Calu3 (cell line): ENCODE measurements around the gene LDLRAD3. TPM values are rescaled to one million over a fixed set of nuclear protein-coding genes. Genes with fewer than 3 reads are reported as not detected.
"Not testable (repeated sequence)": the region's sequence is repeated elsewhere in the genome, so short reads cannot be mapped to it uniquely, and the experiment has no call there.

ENCODE experiments used
- BruUV-seq: library from RNA; stranded (reverse); fragments of 400-500 nt; replicated peaks from 2 replicates; lab custom pipeline; 2021; lab: Mats Ljungman, UMichigan
- CTCF ChIA-PET: fragments of 300-600 bp; sonication (Branson Sonifier 250); formaldehyde crosslinking; loops from one replicate; lab custom pipeline; 2022; ENCODE audit warnings: antibody characterized with exemption; lab: Charles Lee
- DNase-seq: peaks from one replicate; pipeline ENCODE4 v3.0.0; 2022
- H3K27ac Mint-ChIP-seq: one replicate; pipeline ENCODE4 v1.8.0; 2022; ENCODE audit warnings: mixed read lengths; ENCODE audit not compliant: unreplicated experiment
- H3K27me3 Mint-ChIP-seq: one replicate; pipeline ENCODE4 v1.8.0; 2022; ENCODE audit warnings: mixed read lengths; ENCODE audit not compliant: unreplicated experiment
- H3K36me3 Mint-ChIP-seq: one replicate; pipeline ENCODE4 v1.8.0; 2022; ENCODE audit warnings: mild to moderate bottlenecking, moderate library complexity, mixed read lengths; ENCODE audit not compliant: insufficient read depth, unreplicated experiment
- H3K4me1 Mint-ChIP-seq: one replicate; pipeline ENCODE4 v1.8.0; 2022; ENCODE audit warnings: mild to moderate bottlenecking, low read depth, mixed read lengths; ENCODE audit not compliant: unreplicated experiment
- H3K4me3 Mint-ChIP-seq: one replicate; pipeline ENCODE4 v1.8.0; 2022; ENCODE audit warnings: mild to moderate bottlenecking, low read depth, moderate library complexity, mixed read lengths; ENCODE audit not compliant: unreplicated experiment
- H3K9me3 Mint-ChIP-seq: one replicate; pipeline ENCODE4 v1.8.0; 2022; ENCODE audit warnings: low read depth, mixed read lengths; ENCODE audit not compliant: unreplicated experiment
- intact Hi-C: fragments of 100-400 bp; cut with micrococcal nuclease; formaldehyde crosslinking; loops from one replicate; pipeline ENCODE4 v1.10.0; 2022; ENCODE audit not compliant: unreplicated experiment
- total RNA-seq: library from RNA; stranded (reverse); gene quantifications from 2 replicates; pipeline ENCODE4 v1.2.3, GENCODE V29; 2022
- TF ChIP-seq, protein P1 (sequence below): fragments of 200-600 bp; IDR thresholded peaks from one replicate; pipeline ENCODE4 v1.8.0; 2022; ENCODE audit warnings: antibody characterized with exemption; ENCODE audit not compliant: unreplicated experiment

Gene LDLRAD3
- total RNA-seq, 1 experiment from 2014 or later, result 16.2 TPM

DNA sequence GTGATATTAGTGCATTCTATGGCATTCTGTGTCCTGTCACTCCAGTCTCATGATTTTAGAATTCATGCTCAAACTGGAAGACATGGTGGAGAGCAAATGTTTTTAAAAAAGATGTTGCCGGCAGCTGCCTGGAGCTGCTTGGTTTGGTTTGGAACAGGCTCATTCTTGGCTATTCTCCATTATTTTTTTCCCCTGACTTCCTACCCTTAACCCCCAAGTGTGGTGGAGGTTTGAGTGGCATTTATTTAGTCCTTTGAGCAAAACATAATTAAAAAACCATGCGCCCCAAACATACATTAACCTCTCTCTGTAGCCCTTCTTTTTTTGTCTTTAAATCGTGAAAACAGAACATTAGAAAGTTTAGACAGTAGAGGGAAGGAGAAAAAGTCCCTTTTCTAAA lies 94.7 kb downstream of the LDLRAD3 start:
- H3K9me3 Mint-ChIP-seq, result no peaks in the 10 kb centered on the region
- H3K4me1 Mint-ChIP-seq, result peaks cover 24% of the 10 kb centered on the region
- CTCF ChIA-PET, result interaction anchor here (0.9 to 1.0 kb wide), 2 partner anchors 18 to 216 kb away, joined by 3 read pairs; no protein-coding TSS in a partner anchor
- TF ChIP-seq, protein P1, sequence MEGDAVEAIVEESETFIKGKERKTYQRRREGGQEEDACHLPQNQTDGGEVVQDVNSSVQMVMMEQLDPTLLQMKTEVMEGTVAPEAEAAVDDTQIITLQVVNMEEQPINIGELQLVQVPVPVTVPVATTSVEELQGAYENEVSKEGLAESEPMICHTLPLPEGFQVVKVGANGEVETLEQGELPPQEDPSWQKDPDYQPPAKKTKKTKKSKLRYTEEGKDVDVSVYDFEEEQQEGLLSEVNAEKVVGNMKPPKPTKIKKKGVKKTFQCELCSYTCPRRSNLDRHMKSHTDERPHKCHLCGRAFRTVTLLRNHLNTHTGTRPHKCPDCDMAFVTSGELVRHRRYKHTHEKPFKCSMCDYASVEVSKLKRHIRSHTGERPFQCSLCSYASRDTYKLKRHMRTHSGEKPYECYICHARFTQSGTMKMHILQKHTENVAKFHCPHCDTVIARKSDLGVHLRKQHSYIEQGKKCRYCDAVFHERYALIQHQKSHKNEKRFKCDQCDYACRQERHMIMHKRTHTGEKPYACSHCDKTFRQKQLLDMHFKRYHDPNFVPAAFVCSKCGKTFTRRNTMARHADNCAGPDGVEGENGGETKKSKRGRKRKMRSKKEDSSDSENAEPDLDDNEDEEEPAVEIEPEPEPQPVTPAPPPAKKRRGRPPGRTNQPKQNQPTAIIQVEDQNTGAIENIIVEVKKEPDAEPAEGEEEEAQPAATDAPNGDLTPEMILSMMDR, result no peak
- DNase-seq, result no peak
- no peaks in the 10 kb centered on the region for H3K27me3 Mint-ChIP-seq
- intact Hi-C loops, result no loop called here
- no peak overlapping the region for H3K27ac Mint-ChIP-seq
- BruUV-seq, result no TSS peak
- no peaks in the 10 kb centered on the region for H3K36me3 Mint-ChIP-seq
- H3K4me3 Mint-ChIP-seq, result no peak overlapping the region

- Mint-ChIP-seq H3K27ac (no peak overlapping the region), H3K27me3 (no peaks in the 10 kb centered on the region), H3K4me1 (peaks cover 16% of the 10 kb centered on the region), H3K36me3 (no peaks in the 10 kb centered on the region), H3K4me3 (no peak overlapping the region), H3K9me3 (no peaks in the 10 kb centered on the region)
- CTCF ChIA-PET, result no interaction called here
- BruUV-seq, result no TSS peak
- no peak for DNase-seq
- TF ChIP-seq, protein P1, result no peak
- intact Hi-C loops, result no loop called here
Measured at GRCh38 chr11:36039471-36039870, 95.6 kb downstream of the LDLRAD3 start.

- no peaks in the 10 kb centered on the region for H3K36me3 Mint-ChIP-seq
- peak; percentile 6 for DNase-seq
- no peak overlapping the region for H3K27ac Mint-ChIP-seq
- H3K9me3 Mint-ChIP-seq, result no peaks in the 10 kb centered on the region
- intact Hi-C loops, result loop anchor here (5.0 kb wide), 3 partner anchors 105 to 220 kb away; no protein-coding TSS in a partner anchor
- no peaks in the 10 kb centered on the region for H3K27me3 Mint-ChIP-seq
- no TSS peak for BruUV-seq
- H3K4me1 Mint-ChIP-seq, result peaks cover 2% of the 10 kb centered on the region
- TF ChIP-seq, protein P1, result peak; percentile 33
- CTCF ChIA-PET, result interaction anchor here (0.9 to 1.9 kb wide), 2 partner anchors 220 to 224 kb away, joined by 4 to 6 read pairs; no protein-coding TSS in a partner anchor
- no peak overlapping the region for H3K4me3 Mint-ChIP-seq
Measured at GRCh38 chr11:36041988-36042611, 98.2 kb downstream of the LDLRAD3 start.

- intact Hi-C loops, result loop anchor here (5.0 kb wide), 3 partner anchors 103 to 222 kb away; no protein-coding TSS in a partner anchor
- H3K4me1 Mint-ChIP-seq, result no peaks in the 10 kb centered on the region
- no peak for DNase-seq
- no peaks in the 10 kb centered on the region for H3K27me3 Mint-ChIP-seq
- no peak overlapping the region for H3K4me3 Mint-ChIP-seq
- no peak overlapping the region for H3K27ac Mint-ChIP-seq
- no TSS peak for BruUV-seq
- no peaks in the 10 kb centered on the region for H3K9me3 Mint-ChIP-seq
- CTCF ChIA-PET, result interaction anchor here (0.7 kb wide), 1 partner anchor 221 kb away, joined by 3 read pairs; no protein-coding TSS in a partner anchor
- no peaks in the 10 kb centered on the region for H3K36me3 Mint-ChIP-seq
- TF ChIP-seq, protein P1, result no peak
Measured at GRCh38 chr11:36044636-36045035, 100.8 kb downstream of the LDLRAD3 start.

DNA sequence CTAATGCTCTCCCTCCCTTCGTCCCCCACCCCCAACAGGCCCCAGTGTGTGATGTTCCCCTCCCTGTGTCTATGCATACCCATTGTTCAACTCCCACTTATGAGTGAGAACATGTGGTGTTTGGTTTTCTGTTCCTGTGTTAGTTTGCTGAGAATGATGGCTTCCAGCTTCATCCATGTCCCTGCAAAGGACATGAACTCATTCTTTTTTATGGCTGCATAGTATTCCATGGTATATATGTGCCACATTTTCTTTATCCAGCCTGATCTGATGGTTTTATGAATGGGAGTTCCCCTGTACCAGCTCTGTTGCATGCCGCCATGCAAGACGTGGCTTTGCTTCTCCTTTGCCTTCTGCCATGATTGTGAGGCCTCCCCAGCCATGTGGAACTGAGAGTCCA lies 102.1 kb downstream of the LDLRAD3 start:
- H3K36me3 Mint-ChIP-seq, H3K27me3 Mint-ChIP-seq, BruUV-seq, H3K4me1 Mint-ChIP-seq, intact Hi-C loops, CTCF ChIA-PET, H3K4me3 Mint-ChIP-seq, H3K9me3 Mint-ChIP-seq, H3K27ac Mint-ChIP-seq, DNase-seq: not testable (repeated sequence)
